HG03432 (cell line): ENCODE data around the gene RAB3C.
"Not testable (repeated sequence)": the region's sequence is repeated elsewhere in the genome, so short reads cannot be mapped to it uniquely, and the experiment has no call there.

ENCODE experiments used
- ATAC-seq: cut with Tn5 transposase; IDR thresholded peaks from one replicate; pipeline ENCODE4 v1.9.1; 2021; ENCODE audit warnings: mild to moderate bottlenecking, moderate library complexity; ENCODE audit not compliant: unreplicated experiment

The RAB3C gene

DNA sequence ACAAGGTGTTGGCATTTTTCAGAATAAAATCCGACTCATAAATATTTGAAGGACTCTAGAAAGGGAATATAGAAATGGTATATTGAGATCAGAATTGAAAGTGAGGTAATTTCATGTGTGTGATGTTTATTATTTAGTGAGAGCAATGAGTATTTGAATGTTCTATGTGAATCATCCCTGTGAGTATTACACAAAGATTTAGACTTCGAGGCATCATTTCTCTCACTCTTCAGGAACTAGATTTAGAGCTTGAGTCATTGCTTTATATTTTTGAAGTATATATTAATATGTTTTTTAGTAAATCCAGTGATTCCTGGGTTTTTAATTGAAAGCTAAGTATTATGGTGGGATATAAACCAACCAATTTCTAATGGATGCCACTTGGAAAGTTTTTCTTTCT, 91.2 kb downstream of the RAB3C start:
- no peak for ATAC-seq

DNA sequence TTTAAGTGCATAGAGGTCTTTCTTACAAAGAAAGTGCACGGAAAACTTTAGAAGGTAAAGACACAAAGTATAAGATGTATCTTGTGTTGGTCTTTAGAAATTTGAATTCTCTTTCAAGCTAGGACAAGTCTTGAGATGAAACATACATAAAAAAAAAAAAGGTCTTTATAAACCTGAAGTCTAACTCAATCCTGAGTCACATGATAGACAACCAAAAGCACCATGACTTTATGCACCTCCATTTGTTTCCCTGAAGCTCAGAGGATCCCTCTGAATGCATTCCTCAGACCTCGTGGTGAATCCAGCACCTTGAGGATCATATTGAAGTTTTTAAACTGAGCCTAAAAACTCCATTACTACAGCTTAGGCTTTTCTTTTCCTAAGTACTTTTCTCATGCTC, 91.8 kb downstream of the RAB3C start:
- ATAC-seq: no peak

DNA sequence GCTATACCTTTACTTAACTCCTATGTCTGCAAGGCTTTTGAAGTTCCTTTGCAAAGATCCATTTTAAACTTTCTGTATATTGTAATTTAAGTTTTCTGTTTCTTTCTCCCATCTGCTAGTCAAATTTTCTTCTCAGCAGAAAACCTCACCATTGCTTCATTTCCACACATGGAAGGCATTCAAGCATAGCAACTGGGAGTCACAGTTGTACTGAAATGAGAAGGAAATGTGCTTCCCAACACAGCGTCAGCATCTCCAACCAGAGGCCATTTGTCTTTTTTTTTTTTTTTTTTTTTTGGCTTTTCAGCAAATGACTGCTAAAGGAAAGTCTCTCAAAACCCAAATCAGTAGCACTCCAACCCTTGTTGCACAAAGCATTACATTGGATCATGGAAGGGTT, 92.5 kb downstream of the RAB3C start:
- no peak for ATAC-seq

DNA sequence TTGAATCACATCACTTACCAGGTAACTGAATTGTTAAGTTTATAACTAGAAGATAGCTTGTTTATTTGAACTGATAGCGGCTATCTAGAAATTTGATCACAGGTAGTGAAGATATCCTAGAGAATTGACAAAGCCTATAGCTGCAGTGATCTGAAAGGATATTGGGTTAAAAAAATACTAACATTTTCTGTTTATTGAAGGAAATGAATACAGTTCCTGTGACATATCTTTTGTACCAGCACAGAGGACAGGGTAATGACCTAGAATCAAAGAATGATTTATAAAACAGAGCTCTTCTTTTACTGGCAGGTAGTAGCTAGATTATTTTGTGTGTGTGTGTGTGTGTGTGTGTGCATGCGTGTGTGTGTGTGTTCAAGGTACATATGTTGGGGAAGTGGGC, 94.8 kb downstream of the RAB3C start:
- ATAC-seq: no peak

DNA sequence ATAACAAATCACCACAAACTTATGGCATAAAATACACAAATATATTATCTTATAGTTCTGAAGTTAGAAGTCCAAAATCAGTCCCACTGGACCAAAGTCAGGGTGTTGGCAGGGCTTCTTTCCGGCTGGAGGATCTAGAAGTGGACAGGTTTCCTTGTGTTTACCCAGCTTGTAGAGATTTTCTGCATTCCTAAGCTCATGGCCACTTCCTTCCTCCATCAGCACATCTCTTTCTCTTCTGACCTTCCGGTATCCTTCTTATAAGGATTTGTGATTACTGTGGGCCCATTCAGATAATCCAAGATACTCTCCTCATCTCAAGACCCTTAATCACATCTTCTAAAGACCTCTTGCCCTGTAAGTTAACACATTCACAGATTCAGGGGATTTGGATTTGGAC, 97.6 kb downstream of the RAB3C start:
- ATAC-seq: no peak

DNA sequence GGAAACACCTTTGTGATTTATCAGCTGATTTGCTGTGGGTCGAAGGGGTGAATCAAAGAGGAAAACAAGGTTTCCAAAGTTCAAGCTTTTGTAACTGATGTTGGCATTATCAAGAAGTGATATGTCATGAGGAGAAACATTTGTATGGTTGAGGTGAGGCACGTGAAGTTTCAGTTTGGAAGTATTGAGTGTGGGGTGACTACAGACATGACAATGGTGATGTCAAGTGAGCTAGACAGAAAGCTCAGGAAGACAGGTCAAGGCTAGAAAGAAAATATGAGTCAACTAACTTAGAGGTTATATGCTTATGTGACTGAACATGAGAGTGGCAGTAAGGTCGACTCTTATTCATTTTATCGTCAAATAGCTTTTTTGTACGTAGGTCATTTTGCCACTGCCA, 99.1 kb downstream of the RAB3C start:
- no peak for ATAC-seq

DNA sequence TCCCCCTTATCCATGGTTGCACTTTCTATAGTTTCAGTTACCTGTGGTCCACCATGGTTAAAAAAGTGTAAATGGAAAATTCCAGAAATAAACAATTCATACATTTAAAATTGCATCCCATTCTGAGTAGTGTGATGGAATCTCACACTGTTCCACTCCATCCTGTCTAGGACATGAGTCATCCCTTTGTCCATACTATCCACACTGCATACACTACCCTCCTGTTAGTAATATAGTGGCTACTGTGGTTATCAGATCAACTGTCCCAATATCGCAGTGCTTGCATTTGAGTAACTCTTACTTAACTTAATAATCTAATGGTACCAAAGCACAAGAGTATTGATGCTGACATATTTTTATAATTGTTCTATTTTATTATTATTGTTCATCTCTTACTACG, 100.7 kb downstream of the RAB3C start:
- no peak for ATAC-seq

DNA sequence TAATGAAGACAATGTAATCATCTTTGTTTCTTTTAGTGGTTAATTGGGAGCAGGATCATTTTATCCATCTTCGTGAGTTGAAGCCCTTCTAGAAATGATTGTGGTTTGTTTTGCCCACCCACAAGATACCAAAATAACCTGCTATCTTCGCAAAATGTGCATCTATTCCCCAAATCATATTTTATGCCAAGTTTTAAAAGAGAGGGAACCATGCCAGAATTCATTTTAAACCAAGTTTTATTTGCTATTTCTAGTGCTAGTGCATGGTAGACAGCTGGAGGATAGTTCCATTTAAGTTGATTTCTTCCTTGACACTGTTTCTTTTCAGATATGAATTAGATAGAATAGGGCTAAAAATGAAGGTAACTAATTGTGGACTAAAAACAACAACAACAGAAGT, 104.2 kb downstream of the RAB3C start:
- ATAC-seq: no peak

DNA sequence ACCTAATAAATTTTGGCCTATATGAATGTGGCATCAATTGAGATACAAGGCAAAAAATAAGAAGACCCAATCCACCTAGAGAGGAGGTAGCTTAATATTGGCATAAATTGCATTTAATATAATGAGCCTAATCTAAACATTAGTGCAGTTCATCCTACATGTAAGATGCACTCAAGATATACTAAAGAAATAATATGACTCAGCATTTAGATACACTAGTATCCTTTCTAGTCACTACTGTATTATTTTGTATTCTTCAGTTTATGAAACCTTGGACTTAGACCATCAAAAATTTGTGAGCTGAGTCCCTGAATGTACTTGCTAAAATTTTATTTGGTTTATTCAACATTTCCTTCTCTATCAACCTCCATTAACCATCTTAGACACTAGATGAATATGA, 104.7 kb downstream of the RAB3C start:
- no peak for ATAC-seq

DNA sequence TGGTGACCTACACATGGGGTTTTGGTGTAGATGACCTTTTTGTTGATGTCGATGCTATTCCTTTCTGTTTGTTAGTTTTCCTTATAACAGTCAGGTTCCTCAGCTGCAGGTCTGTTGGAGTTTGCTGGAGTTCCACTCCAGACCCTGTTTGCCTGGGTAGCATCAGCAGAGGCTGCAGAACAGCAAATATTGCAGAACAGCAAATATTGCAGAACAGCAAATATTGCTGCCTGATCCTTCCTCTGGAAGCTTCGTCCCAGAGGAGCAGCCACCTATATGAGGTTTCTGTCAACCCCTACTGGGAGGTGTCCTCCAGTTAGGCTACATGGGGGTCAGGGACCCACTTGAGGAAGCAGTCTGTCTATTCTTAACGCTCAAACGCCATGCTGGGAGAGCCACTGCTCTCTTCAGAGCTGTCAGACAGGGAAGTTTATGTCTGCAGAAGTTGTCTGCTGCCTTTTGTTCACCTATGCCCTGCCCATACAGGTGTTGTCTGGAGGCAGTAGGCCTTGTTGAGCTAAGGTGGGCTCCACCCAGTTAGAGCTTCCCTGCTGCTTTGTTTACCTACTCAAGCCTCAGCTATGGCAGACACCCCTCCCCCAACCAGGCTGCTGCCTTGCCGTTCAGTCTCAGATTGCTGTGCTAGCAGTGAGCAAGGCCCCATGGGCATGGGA, 116.3 kb downstream of the RAB3C start:
- not testable (repeated sequence) for ATAC-seq

DNA sequence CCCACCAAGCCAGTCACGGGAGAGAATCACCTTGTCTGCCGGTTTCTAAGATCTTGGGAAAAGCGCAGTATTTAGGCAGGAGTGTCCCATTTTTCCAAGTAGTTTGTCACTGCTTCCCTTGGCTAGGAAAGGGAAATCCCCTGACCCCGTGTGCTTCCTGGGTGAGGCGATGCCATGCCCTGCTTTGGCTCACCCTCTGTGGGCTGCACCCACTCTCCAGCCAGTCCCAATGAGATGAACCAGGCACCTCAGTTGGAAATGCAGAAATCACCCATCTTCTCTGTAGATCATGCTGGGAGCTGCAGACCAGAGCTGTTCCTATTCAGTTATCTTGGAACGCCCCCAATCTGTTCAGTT, 116.9 kb downstream of the RAB3C start:
- ATAC-seq: no peak

DNA sequence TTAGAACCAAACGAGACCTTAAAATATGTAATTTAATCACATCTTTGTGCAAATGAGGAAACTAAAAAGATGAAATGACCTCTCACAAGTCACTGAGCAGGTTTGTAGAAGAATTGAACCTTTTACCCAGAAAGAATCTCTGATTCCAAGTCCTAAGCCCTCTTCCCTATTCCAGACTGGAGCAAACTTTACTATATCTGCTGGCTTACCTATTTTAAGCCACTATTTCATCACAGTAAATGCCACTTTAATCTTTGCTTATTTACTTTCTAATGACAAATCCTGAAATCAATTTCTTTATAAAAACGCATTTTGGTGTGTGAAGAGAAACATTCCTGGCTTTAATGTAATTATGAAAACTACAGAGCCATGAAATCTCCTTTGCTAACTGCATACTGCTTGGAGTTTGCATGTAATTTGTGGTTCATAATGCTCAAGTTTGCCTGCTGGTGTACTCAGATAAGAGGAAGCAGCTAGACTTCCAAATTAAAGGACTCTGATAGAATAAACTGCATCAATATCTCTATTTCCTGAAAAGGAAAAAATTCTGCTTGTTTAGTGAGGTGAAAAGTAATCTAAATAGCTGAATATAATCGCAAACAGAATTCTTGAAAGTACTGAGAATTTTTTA, 121.2 kb downstream of the RAB3C start:
- no peak for ATAC-seq

DNA sequence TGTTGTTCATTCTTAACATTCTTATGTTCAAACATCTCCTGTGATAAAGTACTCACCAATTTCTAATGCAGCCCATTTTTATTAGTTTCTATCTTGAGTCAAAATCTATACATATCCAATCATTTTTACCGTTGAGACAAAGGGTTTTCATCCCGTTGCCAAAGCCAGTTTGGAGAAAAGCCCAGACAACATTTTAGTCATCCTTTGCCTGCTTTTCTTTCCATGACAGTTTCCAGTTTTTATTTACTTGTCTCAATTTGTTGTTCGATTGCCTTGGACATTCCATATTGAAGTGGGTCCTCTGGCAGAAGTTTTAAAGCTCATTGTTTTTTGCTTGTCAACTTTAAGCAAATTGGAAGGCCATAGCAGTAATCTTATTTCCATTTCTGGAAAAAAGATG, 123.9 kb downstream of the RAB3C start:
- no peak for ATAC-seq

DNA sequence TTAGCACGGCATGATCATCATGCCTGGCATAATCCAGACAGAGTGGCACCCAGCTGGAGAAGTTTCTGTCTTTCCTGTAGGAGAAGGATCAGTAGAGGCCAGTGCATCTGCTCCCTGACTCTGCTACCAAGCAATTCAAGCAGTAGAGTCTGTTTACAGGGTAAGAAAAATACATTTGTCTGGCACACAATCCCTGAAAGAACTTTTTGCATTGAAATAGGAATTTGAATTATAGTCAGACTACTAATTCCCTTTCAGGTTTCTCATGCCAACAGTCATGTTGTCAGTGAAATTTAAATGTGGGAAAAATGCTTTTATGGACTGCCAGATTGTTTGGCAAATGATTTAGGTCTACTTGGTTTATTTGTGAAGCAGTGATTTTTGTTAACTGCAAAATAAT, 125.6 kb downstream of the RAB3C start:
- ATAC-seq: no peak

DNA sequence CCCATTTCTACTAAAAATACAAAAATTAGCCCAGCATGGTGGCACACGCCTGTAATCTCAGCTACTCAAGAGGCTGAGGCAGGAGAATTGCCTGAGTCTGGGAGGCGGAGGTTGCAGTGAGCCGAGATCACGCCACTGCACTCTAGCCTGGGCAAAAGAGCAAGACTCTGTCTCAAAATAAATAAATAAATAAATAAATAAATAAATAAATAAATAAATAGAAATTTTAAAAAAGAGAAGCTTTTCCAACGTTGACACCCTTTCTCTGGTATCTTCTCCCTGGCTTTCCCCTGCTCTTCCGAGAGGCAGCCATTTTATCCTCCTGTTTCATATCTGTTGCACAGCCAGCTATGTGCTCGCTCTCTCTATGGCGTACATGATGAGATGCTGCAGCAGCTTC, 127.5 kb downstream of the RAB3C start:
- ATAC-seq: not testable (repeated sequence)

DNA sequence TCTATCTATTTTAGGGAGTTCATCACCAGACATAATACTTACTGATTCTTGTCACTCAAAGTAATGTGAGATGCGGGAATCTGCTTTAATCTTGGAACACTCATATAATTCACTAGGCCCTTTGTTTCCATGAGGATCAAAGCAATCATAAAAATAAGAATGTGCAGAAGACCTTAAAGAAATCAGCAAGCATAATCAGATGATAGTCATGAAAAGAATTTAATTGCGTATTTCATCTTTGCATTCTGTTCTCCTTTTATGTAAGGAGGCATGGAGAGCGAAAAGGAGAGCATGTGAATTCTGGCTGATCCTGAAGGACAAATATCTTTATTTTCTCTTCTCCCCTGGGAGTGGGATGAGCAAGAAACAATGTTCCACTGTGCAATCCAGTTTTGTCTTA, 128.0 kb downstream of the RAB3C start:
- no peak for ATAC-seq

DNA sequence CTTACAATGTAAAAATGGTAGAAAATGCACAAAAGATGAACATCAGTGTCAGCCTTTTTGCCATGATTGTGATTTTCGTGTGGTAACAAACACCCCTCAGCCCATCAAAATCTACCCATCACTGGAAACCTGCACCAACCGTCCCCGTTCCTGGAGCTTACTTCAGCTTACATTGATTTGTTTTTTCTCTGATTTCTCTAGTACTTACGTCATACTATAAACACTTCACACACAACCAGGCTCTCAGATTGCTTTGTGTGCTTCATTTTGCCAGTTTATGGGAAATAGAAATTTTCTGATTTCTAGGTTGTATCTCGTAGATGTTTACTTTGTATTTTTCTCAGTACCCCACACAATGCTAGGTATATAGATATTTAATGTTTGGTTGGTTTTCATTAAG, 129.1 kb downstream of the RAB3C start:
- no peak for ATAC-seq

DNA sequence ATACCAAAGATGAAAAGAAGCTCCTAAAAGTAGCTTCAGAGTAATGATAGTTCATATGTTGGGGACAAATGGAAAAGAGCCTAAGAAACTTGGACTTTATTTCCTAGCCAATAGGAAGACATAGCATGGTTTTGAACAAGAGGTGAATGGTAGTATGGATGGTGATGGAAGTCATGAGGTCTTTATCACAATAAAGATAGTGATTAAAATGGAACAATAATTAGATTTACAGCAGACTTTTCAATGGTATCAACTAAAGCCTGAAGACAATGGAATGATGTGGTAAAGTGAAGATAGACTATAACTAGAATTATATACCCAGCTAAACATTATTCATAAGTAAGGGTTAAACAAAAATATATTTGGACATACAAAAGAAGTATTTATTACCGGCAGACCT, 131.2 kb downstream of the RAB3C start:
- no peak for ATAC-seq

DNA sequence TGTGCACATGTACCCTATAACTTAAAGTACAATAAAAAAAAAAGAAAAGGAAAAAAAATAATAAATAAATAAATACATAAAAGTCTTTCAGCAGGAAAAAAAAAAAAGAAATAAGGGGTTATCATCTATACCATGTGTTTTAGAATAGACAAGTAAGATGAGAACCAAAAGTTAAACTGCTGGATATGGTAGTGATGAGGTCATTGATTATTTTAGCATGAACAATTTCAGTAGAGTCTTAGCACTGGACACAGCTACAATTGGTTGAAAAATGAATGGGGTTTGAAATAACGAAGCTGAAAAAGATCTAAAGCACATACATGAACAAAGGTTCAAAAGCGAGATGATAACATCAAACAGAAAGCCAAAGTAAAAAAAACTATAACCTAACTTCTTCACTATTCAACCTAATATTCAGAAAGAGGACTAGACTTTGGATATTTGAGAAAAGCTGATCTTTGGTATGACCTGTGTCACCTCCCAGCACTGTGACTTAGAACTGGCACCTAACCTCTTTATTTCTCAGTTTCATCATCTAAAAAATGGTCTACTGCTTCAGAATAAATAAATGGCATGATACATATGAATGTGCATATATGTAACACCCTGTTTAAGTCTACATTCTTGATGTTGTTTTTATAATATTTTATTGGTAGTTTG, 133.3 kb downstream of the RAB3C start:
- no peak for ATAC-seq

DNA sequence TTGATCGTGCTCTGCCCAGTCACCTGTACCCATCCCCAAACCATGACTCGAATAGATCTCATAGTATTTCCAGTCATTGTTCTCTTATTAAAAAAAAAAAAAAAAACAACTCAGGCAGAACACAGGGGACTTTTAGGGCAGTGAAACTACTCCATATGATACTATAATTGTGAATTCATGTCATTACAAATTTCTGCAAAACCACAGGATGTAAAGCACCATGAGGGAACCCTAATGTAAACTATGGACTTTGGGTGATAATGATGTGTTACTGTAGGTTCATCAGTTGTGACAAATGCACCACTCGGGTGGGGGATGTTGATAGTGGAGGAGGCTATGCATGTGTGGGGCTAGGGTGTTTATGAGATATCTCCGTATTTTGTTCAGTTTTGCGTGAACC, 133.8 kb downstream of the RAB3C start:
- ATAC-seq: no peak

DNA sequence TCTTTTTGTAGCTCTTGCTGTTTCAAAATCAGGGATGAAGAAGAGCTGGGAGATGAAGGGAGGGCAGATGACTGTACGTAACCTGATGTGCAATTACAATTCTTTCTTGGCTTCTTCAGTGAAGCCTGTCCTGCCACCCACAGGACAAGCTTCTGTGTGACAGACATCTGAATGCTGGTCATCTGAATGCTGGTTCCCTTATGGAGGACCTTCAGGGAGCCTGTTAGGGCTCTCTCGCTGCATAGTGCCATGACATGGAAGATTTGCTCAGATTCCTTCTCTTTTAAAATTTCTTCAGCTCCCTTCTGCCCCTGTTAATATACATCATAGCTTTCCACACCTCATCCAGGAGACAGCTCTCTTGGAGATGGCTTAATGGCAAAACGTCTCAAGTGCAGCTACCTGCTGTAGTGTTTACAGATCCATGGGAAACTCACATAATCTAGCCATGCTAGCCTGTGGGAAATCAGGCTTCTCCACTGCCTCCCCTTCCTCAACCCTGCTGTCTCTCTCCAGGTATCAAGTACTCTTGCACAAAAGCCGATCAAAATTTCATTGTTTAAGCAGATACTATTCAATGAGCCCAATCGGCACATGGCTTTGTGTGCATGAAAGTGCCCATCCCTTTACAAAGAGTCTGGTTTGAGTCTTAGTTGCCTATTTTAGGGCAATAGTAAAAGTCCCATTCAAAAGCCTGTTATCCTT, 134.6 kb downstream of the RAB3C start:
- ATAC-seq: no peak
